B cell (primary cell): ENCODE data around the gene PAK4.

Experiments
- CTCF ChIP-seq: fragments of 200-600 bp; IDR thresholded peaks from one replicate; pipeline ENCODE4 v1.8.0; 2022; ENCODE audit warnings: antibody characterized with exemption, mild to moderate bottlenecking
- EZH2 ChIP-seq: IDR thresholded peaks from 2 replicates; pipeline ENCODE4 v1.6.1; 2012; ENCODE audit warnings: borderline replicate concordance, low read depth, mild to moderate bottlenecking, moderate library complexity, low read length; ENCODE audit not compliant: insufficient read depth, poor library complexity, severe bottlenecking

- TF ChIP-seq CTCF (no peak), EZH2 (no peak)
These were observed 52.9 kb downstream of the PAK4 start for GRCh38 chr19:39178296-39179006.
